GM12874 (cell line): ENCODE data around the gene CSMD2.

Experiments
- CTCF ChIP-seq: IDR thresholded peaks from 2 replicates; pipeline ENCODE4 v1.5.1; 2011; ENCODE audit warnings: low read depth, mild to moderate bottlenecking, control low read depth, low read length, moderate library complexity; ENCODE audit not compliant: insufficient read depth

The CSMD2 gene

GRCh38 chr1:34002810-34003209, 162.2 kb downstream of the CSMD2 start:
- TF ChIP-seq CTCF, result no peak

GRCh38 chr1:33997127-33998036, 167.6 kb downstream of the CSMD2 start:
- TF ChIP-seq CTCF, result no peak

GRCh38 chr1:33996281-33996680, 168.7 kb downstream of the CSMD2 start:
- no peak for TF ChIP-seq CTCF

- TF ChIP-seq CTCF, result no peak
Observed at GRCh38 chr1:33993301-33993700, 171.7 kb downstream of the CSMD2 start.

GRCh38 chr1:33990281-33990680, 174.7 kb downstream of the CSMD2 start:
- no peak for TF ChIP-seq CTCF

GRCh38 chr1:33988161-33988560, 176.9 kb downstream of the CSMD2 start:
- no peak for TF ChIP-seq CTCF

GRCh38 chr1:33986390-33987095, 178.5 kb downstream of the CSMD2 start:
- TF ChIP-seq CTCF, result no peak
